Vagina (tissue), 2 donors: ENCODE data around the gene TTC28.

Source experiments
- CTCF ChIP-seq, 3 experiments: fragments of 450-650 bp in 2 of 3; fragments of 200-600 bp in 1 of 3; sonication (generic) in 1 of 3; IDR thresholded peaks; one replicate each; pipeline ENCODE4 v1.5.1; 2017 to 2019; ENCODE audit warnings: antibody characterized with exemption in 3 of 3, mild to moderate bottlenecking in 2 of 3, moderate library complexity in 2 of 3
- POLR2AphosphoS5 ChIP-seq, 2 donors: sonication (generic); formaldehyde crosslinking; IDR thresholded peaks; one replicate each; pipeline ENCODE4 v1.9.0; 2017; ENCODE audit warnings: antibody characterized with exemption in 2 of 2, mild to moderate bottlenecking in 2 of 2, low read depth in 1 of 2; ENCODE audit not compliant: insufficient read depth in 1 of 2

DNA sequence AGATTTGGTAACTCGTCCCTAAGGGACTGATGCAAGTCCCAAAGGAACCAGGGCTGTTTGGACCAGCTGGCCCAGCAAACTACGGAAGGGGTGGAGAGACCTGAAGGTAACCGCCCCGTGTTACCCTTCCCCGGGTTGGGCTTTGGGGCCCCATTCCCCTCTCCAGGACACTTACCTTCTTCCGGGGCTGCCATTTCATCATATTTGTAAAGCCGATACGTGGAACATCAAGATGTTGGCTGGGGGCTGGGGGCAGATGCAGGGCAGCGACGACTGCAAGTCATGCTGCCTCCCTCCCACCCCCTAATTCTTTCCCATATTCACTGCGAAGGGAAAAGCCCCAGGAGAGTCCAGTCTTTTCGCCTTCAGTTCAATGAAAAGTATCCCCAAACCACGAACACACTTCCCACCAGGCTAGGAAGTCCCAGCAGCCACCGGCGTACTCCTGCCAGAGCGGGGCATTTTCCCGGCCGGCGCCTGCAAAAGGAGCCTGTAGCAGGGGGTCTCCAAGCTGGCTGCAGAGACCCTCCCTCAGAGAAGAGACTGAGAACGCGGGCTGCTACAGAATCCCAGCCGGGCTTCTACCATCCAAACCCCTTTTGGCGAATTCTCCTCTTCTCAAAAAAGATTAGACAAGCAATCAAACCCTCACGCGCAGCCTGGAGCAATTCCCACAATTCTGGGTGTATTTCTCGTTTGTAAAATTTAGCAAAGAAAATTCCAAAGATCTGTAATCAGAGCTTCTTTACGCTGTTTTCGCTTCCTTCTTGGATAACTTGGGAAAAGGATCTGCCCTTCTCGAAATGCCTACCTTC is 236.7 kb downstream of the TTC28 start:
- TF ChIP-seq CTCF (IDR thresholded peaks at IDR 0.05) = no peak
- TF ChIP-seq POLR2AphosphoS5 (IDR thresholded peaks at IDR 0.05; ENCODE audit: insufficient read depth in 1 of 2, low read depth in 1 of 2) = no peak
